ENCODE data around the gene SORCS2.
A peak's percentile ranks its signal among the peaks of the same experiment; 100 is the strongest.

The SORCS2 gene

DNA sequence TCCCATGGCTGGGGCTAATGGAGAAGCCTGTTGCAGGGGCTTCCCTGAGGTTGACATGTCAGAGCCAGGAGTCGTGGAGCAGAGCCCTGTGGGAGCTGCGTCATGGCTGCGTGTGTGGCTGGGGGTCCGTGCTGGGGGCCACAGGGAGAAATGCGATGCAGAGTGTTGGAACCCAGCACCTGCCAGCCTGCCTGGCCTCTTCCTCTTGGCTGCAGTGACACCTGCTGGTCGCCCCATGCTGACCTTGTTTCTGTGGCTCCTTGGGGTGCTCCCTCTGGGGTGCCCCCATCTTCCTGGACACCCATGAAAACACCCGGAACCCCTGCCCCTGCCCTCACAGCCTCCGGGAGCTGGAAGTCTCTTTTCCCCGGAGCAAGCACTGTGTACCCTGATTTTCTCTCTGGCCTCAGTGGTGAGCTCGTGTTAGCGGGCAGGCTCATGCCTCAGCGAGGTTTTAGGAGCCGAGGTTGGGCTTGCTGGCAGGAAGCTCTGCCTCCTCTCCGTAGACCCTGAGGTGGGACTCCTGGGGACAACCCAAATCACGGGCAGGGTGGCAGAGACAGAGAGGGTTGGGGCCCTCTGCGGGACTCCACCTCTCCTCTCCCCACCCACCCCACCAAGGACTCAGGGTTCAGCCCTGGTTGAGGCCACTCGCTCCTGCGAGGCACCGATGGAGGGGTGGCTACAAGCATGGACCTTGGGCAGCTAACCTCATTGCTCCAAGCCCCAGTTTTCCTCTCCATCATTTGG lies 103.7 kb downstream of the SORCS2 start:
- no peak for TF ChIP-seq EZH2 (IDR thresholded peaks at IDR 0.05; ENCODE audit: borderline replicate concordance, low read length)
- TF ChIP-seq CTCF (IDR thresholded peaks at IDR 0.05; ENCODE audit: low read length), result peak; percentile 20; the same call in 1 of the 2 replicates
- Histone ChIP-seq H3K27me3 (ENCODE audit: insufficient read depth, low read length) (no peaks in the 10 kb centered on the region), H3K9me2 (ENCODE audit: low read depth, low read length) (no peaks in the 10 kb centered on the region), H3K9me3 (ENCODE audit: low read length) (no peaks in the 10 kb centered on the region), H4K20me1 (ENCODE audit: insufficient read depth, low read length) (no peaks in the 10 kb centered on the region), H3K4me3 (ENCODE audit: low read depth, low read length, poor library complexity, severe bottlenecking) (no peak overlapping the region), H3K27ac (ENCODE audit: low read depth, low read length, poor library complexity, severe bottlenecking) (no peak overlapping the region), H3K36me3 (ENCODE audit: insufficient read depth, low read length) (no peaks in the 10 kb centered on the region), H2AFZ (ENCODE audit: low read length) (no peak overlapping the region), H3K4me1 (ENCODE audit: insufficient read depth, low read length, severe bottlenecking) (no peaks in the 10 kb centered on the region), H3F3A (ENCODE audit: insufficient read depth, low read length) (no peaks in the 10 kb centered on the region), H3K79me2 (ENCODE audit: insufficient read depth, low read length) (no peaks in the 10 kb centered on the region), H3K9ac (ENCODE audit: low read length) (no peak overlapping the region), H3K4me2 (ENCODE audit: low read length) (no peak overlapping the region)

GRCh38 chr4:7296661-7297335 lies 104.5 kb downstream of the SORCS2 start:
- H3K79me2 ChIP-seq (ENCODE audit: insufficient read depth, low read length), result no peaks in the 10 kb centered on the region
- no peak overlapping the region for H3K27ac ChIP-seq (ENCODE audit: low read depth, low read length, poor library complexity, severe bottlenecking)
- H3K4me3 ChIP-seq (ENCODE audit: low read depth, low read length, poor library complexity, severe bottlenecking), result no peak overlapping the region
- H3K4me1 ChIP-seq (ENCODE audit: insufficient read depth, low read length, severe bottlenecking), result no peaks in the 10 kb centered on the region
- no peaks in the 10 kb centered on the region for H3K9me2 ChIP-seq (ENCODE audit: low read depth, low read length)
- H2AFZ ChIP-seq (ENCODE audit: low read length), result no peak overlapping the region
- H3K27me3 ChIP-seq (ENCODE audit: insufficient read depth, low read length), result no peaks in the 10 kb centered on the region
- no peak overlapping the region for H3K4me2 ChIP-seq (ENCODE audit: low read length)
- no peaks in the 10 kb centered on the region for H4K20me1 ChIP-seq (ENCODE audit: insufficient read depth, low read length)
- H3K36me3 ChIP-seq (ENCODE audit: insufficient read depth, low read length), result no peaks in the 10 kb centered on the region
- TF ChIP-seq EZH2 (IDR thresholded peaks at IDR 0.05; ENCODE audit: borderline replicate concordance, low read length), result no peak
- no peak for TF ChIP-seq CTCF (IDR thresholded peaks at IDR 0.05; ENCODE audit: low read length)
- H3K9ac ChIP-seq (ENCODE audit: low read length), result no peak overlapping the region
- no peaks in the 10 kb centered on the region for H3K9me3 ChIP-seq (ENCODE audit: low read length)
- H3F3A ChIP-seq (ENCODE audit: insufficient read depth, low read length), result no peaks in the 10 kb centered on the region

DNA sequence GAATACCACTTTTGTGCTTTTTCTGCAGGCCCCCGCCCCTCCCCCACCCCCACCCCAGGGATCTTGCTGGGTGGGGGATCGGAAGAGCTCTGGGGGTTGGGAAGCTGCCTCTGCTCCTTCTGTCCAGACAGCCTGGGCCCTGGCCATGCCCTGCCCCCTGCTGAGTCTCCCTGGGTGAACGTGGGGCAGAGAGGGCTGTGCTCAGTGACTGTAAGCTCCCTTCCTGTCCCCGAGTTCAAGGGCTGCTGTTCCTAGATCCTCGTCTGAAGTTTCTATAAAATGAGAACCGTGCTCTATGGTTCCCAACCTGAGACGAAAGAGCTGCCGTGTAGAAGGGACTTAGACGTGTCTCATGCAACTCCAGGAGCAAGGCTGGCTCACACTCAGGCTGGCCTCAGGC lies 105.0 kb downstream of the SORCS2 start:
- H3K9me3 ChIP-seq (ENCODE audit: low read length), result no peaks in the 10 kb centered on the region
- no peak overlapping the region for H3K4me3 ChIP-seq (ENCODE audit: low read depth, low read length, poor library complexity, severe bottlenecking)
- no peak overlapping the region for H2AFZ ChIP-seq (ENCODE audit: low read length)
- no peaks in the 10 kb centered on the region for H3K79me2 ChIP-seq (ENCODE audit: insufficient read depth, low read length)
- H3K27me3 ChIP-seq (ENCODE audit: insufficient read depth, low read length), result no peaks in the 10 kb centered on the region
- H3K9me2 ChIP-seq (ENCODE audit: low read depth, low read length), result no peaks in the 10 kb centered on the region
- no peak for TF ChIP-seq CTCF (IDR thresholded peaks at IDR 0.05; ENCODE audit: low read length)
- H3K9ac ChIP-seq (ENCODE audit: low read length), result no peak overlapping the region
- H4K20me1 ChIP-seq (ENCODE audit: insufficient read depth, low read length), result no peaks in the 10 kb centered on the region
- H3K27ac ChIP-seq (ENCODE audit: low read depth, low read length, poor library complexity, severe bottlenecking), result no peak overlapping the region
- no peaks in the 10 kb centered on the region for H3K4me1 ChIP-seq (ENCODE audit: insufficient read depth, low read length, severe bottlenecking)
- H3K4me2 ChIP-seq (ENCODE audit: low read length), result no peak overlapping the region
- H3F3A ChIP-seq (ENCODE audit: insufficient read depth, low read length), result no peaks in the 10 kb centered on the region
- no peaks in the 10 kb centered on the region for H3K36me3 ChIP-seq (ENCODE audit: insufficient read depth, low read length)

Measured in OCI-LY1 (cell line).